Ovary (tissue), 3 donors: ENCODE data around the gene C15orf62.

ENCODE experiments used
- CTCF ChIP-seq, 3 donors: fragments of 450-650 bp in 2 of 3; fragments of 200-600 bp in 1 of 3; IDR thresholded peaks; one replicate each; pipeline versions ENCODE4 v1.5.1 to v1.8.0; 2016 to 2022; ENCODE audit warnings: antibody characterized with exemption in 3 of 3, mild to moderate bottlenecking in 1 of 3
- EP300 ChIP-seq: sonication (generic); formaldehyde crosslinking; IDR thresholded peaks from one replicate; pipeline ENCODE4 v1.6.1; 2017; ENCODE audit warnings: antibody characterized with exemption
- donor health status: DM: no; HTN: no; CAD: no.

GRCh38 chr15:40787991-40788390 lies 18.2 kb downstream of the C15orf62 start:
- TF ChIP-seq CTCF (IDR thresholded peaks at IDR 0.05) = no peak
- no peak for TF ChIP-seq EP300
